GM23338 (cell line): ENCODE data around the gene CSTF1. TPM values are rescaled to one million over a fixed set of nuclear protein-coding genes. Genes with fewer than 3 reads are reported as not detected.

Experiments
- ATAC-seq: fragments of 200-7000 bp; cut with Tn5 transposase; 3 replicates; pipeline ENCODE4 v1.9.1; 2020
- DNase-seq: peaks from one replicate; pipeline ENCODE4 v3.0.0-alpha.2; 2015; ENCODE audit warnings: low spot score
- H2AFZ ChIP-seq: fragments of 200-600 bp; sonication (generic); 2 replicates; pipeline ENCODE4 v1.8.0; 2016; ENCODE audit warnings: antibody characterized with exemption, mild to moderate bottlenecking, moderate library complexity
- H3F3A ChIP-seq: fragments of 200-600 bp; sonication (generic); replicated peaks from 2 replicates; pipeline ENCODE4 v1.8.0; 2017; ENCODE audit warnings: antibody characterized with exemption, mixed run types, low read depth
- H3K27ac ChIP-seq: fragments of 200-600 bp; sonication (generic); 2 replicates; pipeline ENCODE4 v1.6.1; 2016; ENCODE audit warnings: low read depth
- H3K27me3 ChIP-seq: fragments of 200-600 bp; sonication (generic); 2 replicates; pipeline ENCODE4 v1.8.0; 2016; ENCODE audit warnings: mild to moderate bottlenecking, mixed run types, moderate library complexity; ENCODE audit not compliant: insufficient read depth
- H3K36me3 ChIP-seq: fragments of 200-600 bp; sonication (generic); 2 replicates; pipeline ENCODE4 v1.8.0; 2016; ENCODE audit warnings: mild to moderate bottlenecking; ENCODE audit not compliant: insufficient read depth
- H3K4me1 ChIP-seq: fragments of 200-600 bp; sonication (generic); 2 replicates; pipeline ENCODE4 v1.8.0; 2016; ENCODE audit warnings: mild to moderate bottlenecking, moderate library complexity; ENCODE audit not compliant: insufficient read depth
- H3K4me2 ChIP-seq: fragments of 200-600 bp; sonication (generic); 2 replicates; pipeline ENCODE4 v1.7.1; 2017; ENCODE audit warnings: mixed run types
- H3K4me3 ChIP-seq: fragments of 200-600 bp; sonication (generic); 2 replicates; pipeline ENCODE4 v1.6.1; 2016; ENCODE audit warnings: mixed run types
- H3K79me2 ChIP-seq: fragments of 200-600 bp; sonication (generic); replicated peaks from 2 replicates; pipeline ENCODE4 v1.8.0; 2017; ENCODE audit warnings: mild to moderate bottlenecking; ENCODE audit not compliant: insufficient read depth
- H3K9me2 ChIP-seq: fragments of 200-600 bp; sonication (generic); 2 replicates; pipeline ENCODE4 v1.8.0; 2017; ENCODE audit not compliant: insufficient read depth
- H4K20me1 ChIP-seq: fragments of 200-600 bp; sonication (generic); replicated peaks from 2 replicates; pipeline ENCODE4 v1.8.0; 2017; ENCODE audit warnings: mild to moderate bottlenecking; ENCODE audit not compliant: insufficient read depth
- H3K27ac Mint-ChIP-seq: 2 replicates; pipeline ENCODE4 v1.8.0; 2020; ENCODE audit warnings: inconsistent platforms, mild to moderate bottlenecking, moderate library complexity, mixed read lengths
- H3K27me3 Mint-ChIP-seq: 3 replicates; pipeline ENCODE4 v1.8.0; 2022; ENCODE audit warnings: low read depth, mild to moderate bottlenecking, moderate library complexity, mixed read lengths, inconsistent platforms; ENCODE audit not compliant: insufficient read depth, poor library complexity
- H3K36me3 Mint-ChIP-seq: 3 replicates; pipeline ENCODE4 v1.8.0; 2021; ENCODE audit warnings: low read depth, mild to moderate bottlenecking, inconsistent platforms, moderate library complexity, mixed read lengths
- H3K4me1 Mint-ChIP-seq: 3 replicates; pipeline ENCODE4 v1.8.0; 2020; ENCODE audit warnings: mild to moderate bottlenecking, inconsistent platforms, mixed read lengths
- H3K4me3 Mint-ChIP-seq: 3 replicates; pipeline ENCODE4 v1.8.0; 2021; ENCODE audit warnings: moderate library complexity, mild to moderate bottlenecking, inconsistent platforms, mixed read lengths
- H3K9me3 Mint-ChIP-seq: 3 replicates; pipeline ENCODE4 v1.8.0; 2020; ENCODE audit warnings: moderate library complexity, mild to moderate bottlenecking, inconsistent platforms, mixed read lengths
- CREB1 ChIP-seq: fragments of 250-450 bp; sonication (Bioruptor Pico); IDR thresholded peaks from 2 replicates; pipeline ENCODE4 v1.5.0; 2020; ENCODE audit warnings: low read depth, mild to moderate bottlenecking, moderate library complexity
- CTCF ChIP-seq, 2 experiments: fragments of 200-600 bp in 1 of 2; sonication (generic) in 1 of 2; conservative IDR thresholded peaks; 2 replicates each; pipeline versions ENCODE4 v1.5.1 to v1.6.1; 2016 to 2017; ENCODE audit warnings: antibody characterized with exemption in 2 of 2, low read depth in 2 of 2, mild to moderate bottlenecking in 2 of 2, moderate library complexity in 1 of 2
- ETS1 ChIP-seq: IDR thresholded peaks from 2 replicates; pipeline ENCODE4 v1.6.1; 2016; ENCODE audit warnings: antibody characterized with exemption
- EZH2 ChIP-seq: fragments of 200-600 bp; sonication (generic); IDR thresholded peaks from one replicate; pipeline ENCODE4 v1.8.0; 2017; ENCODE audit warnings: antibody characterized with exemption, mild to moderate bottlenecking, low read depth; ENCODE audit not compliant: unreplicated experiment
- EZH2phosphoT487 ChIP-seq: fragments of 200-600 bp; sonication (generic); IDR thresholded peaks from one replicate; pipeline ENCODE4 v1.8.1; 2018; ENCODE audit warnings: antibody characterized with exemption; ENCODE audit not compliant: unreplicated experiment
- JUNB ChIP-seq: IDR thresholded peaks from one replicate; pipeline ENCODE4 v1.6.1; 2016; ENCODE audit warnings: antibody characterized with exemption; ENCODE audit not compliant: unreplicated experiment
- NANOG ChIP-seq: IDR thresholded peaks from 2 replicates; pipeline ENCODE4 v1.6.1; 2016; ENCODE audit warnings: antibody characterized with exemption, borderline replicate concordance
- POLR2AphosphoS5 ChIP-seq: IDR thresholded peaks from 2 replicates; pipeline ENCODE4 v1.6.1; 2016; ENCODE audit warnings: antibody characterized with exemption, low read depth
- REST ChIP-seq: IDR thresholded peaks from one replicate; pipeline ENCODE4 v1.6.1; 2018; ENCODE audit warnings: antibody characterized with exemption; ENCODE audit not compliant: unreplicated experiment
- STAT1 ChIP-seq: IDR thresholded peaks from one replicate; pipeline ENCODE4 v1.6.1; 2016; ENCODE audit warnings: antibody characterized with exemption; ENCODE audit not compliant: unreplicated experiment
- ZNF114 ChIP-seq: fragments of 250-450 bp; sonication (Bioruptor Pico); IDR thresholded peaks from 2 replicates; pipeline ENCODE4 v1.5.0; 2020; ENCODE audit warnings: mild to moderate bottlenecking, moderate library complexity
- ZNF331 ChIP-seq: fragments of 250-450 bp; sonication (Bioruptor Pico); IDR thresholded peaks from 2 replicates; pipeline ENCODE4 v1.5.0; 2020; ENCODE audit warnings: low read depth, mild to moderate bottlenecking, moderate library complexity
- ZNF462 ChIP-seq: fragments of 250-450 bp; sonication (Bioruptor Pico); IDR thresholded peaks from 2 replicates; pipeline ENCODE4 v1.5.0; 2020; ENCODE audit warnings: mild to moderate bottlenecking, moderate library complexity
- polyA plus RNA-seq: library from polyadenylated mRNA; unstranded; fragments of >200 nt; fragmentation: Nextera tagmentation; extraction: Ambion mirVana; gene quantifications from 2 replicates; pipeline ENCODE4 v1.2.1, GENCODE V29; 2016
- total RNA-seq: library from RNA; depleted of rRNA; stranded (reverse); fragments of >200 nt; shearing (Covaris generic); gene quantifications from 2 replicates; pipeline ENCODE4 v1.2.3, GENCODE V29; 2014

Gene CSTF1
- total and polyA plus RNA-seq, 2 experiments from 2014 or later, result 21.5 to 62.3 TPM

- no peaks in the 10 kb centered on the region; the same call in 2 of the 3 replicates for H3K9me3 Mint-ChIP-seq
- peaks cover 23% of the 10 kb centered on the region for H4K20me1 ChIP-seq
- peaks cover 65% of the 10 kb centered on the region for H3K36me3 Mint-ChIP-seq
- H3K79me2 ChIP-seq, result peaks cover 91% of the 10 kb centered on the region
- no peak overlapping the region for H3K27ac ChIP-seq
- H3K36me3 ChIP-seq, result peaks cover 53% of the 10 kb centered on the region
- H3K4me1 ChIP-seq, result peaks cover 15% of the 10 kb centered on the region
- DNase-seq, result no peak
- H3K4me3 Mint-ChIP-seq, result no peak overlapping the region
- H3K27me3 Mint-ChIP-seq, result peaks cover 9% of the 10 kb centered on the region
- TF ChIP-seq ZNF114 (CRISPR knock-in tag) (no peak), EZH2 (no peak), CREB1 (CRISPR knock-in tag) (no peak), STAT1 (no peak), JUNB (no peak), ETS1 (no peak), EZH2phosphoT487 (no peak), NANOG (no peak), ZNF462 (no peak), CTCF (conservative IDR thresholded peaks at IDR 0.05; ENCODE audit: low read depth in 2 of 2) (no peak), REST (no peak), ZNF331 (no peak), POLR2AphosphoS5 (no peak)
- no peaks in the 10 kb centered on the region for H3K9me2 ChIP-seq
- no peak overlapping the region for H3K27ac Mint-ChIP-seq
- no peak overlapping the region for H3K4me2 ChIP-seq
- peaks cover 9% of the 10 kb centered on the region for H3K4me1 Mint-ChIP-seq
- no peak overlapping the region for H3K4me3 ChIP-seq
- no peaks in the 10 kb centered on the region for H3F3A ChIP-seq
- H3K27me3 ChIP-seq, result no peaks in the 10 kb centered on the region
- H2AFZ ChIP-seq, result no peak overlapping the region
- no peak for ATAC-seq
Measured at GRCh38 chr20:56388882-56389281, 3.6 kb upstream of the CSTF1 start.
